Stimulated activated CD8-positive, alpha-beta memory T cell treated with anti-CD3 and anti-CD28 coated beads, Interleukin-7, amount 100 ng/mL, for 1 hour (primary cell): ENCODE results near the gene SSTR1.

ENCODE experiments used
- DNase-seq, 2 donors: peaks; one replicate each; pipeline ENCODE4 v3.0.0-alpha.2; 2020; ENCODE audit warnings: low read depth in 2 of 2

SSTR1 gene

DNA sequence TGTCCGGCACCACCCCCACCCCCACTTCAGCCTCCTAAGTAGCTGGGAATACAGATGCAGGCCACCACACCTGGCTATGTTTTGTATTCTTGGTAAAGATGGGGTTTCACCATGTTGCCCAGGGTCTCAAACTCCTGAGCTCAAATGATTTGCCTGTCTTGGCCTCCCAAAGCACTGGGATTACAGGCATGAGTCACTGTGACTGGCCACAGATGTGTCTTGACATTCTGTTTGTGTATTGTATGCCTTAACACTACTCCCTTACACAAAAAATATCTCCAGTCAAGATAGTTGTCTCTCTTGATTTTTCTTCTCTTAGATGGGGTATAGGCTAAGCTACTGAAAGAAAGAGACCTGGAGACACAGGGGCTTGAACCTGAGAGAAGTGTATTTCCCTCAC is 30.6 kb downstream of the SSTR1 start:
- DNase-seq, result no peak

DNA sequence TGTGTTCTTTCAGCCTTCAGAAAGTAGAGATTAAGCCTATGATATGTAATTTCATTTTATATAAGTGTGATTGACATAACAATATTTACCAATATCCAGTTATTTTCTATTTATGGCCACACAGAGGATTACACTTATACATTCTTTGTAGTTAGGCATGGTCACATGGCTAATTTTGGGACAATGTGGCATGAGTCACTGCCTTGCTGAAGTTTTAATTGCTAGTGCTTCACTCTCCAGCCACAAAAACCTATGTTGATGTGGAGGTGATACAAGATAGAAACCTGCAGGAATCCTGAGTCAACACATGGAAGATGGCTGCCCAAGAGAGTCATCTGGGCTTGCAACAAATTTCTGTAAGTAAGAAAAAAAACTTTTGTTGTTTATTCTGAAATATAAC is 31.2 kb downstream of the SSTR1 start:
- DNase-seq, result no peak

DNA sequence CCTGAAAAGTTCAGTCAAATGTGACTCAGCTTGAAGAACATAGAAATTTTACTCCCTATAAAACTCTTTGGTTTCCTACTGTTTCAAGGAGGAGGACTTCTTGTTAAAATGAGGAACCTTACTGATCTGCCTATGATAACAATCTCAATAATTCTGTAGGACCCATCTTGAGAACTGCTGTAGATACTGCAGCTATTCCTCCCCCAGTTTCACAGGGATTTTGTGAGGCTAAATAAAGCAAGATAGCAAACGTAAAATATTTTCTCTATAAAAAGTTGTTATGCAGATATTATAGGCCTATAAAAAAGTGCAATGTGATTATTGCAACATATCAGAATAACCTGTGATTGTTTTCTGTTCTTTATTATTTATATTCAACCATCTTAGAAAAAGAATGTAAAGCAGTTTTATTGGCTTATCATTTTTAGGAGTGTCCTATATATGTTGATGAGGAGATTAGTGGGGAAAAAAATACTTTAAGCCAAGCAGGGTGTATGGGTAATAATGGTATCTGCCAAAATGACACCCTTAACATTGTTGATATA is 36.1 kb downstream of the SSTR1 start:
- no peak for DNase-seq

DNA sequence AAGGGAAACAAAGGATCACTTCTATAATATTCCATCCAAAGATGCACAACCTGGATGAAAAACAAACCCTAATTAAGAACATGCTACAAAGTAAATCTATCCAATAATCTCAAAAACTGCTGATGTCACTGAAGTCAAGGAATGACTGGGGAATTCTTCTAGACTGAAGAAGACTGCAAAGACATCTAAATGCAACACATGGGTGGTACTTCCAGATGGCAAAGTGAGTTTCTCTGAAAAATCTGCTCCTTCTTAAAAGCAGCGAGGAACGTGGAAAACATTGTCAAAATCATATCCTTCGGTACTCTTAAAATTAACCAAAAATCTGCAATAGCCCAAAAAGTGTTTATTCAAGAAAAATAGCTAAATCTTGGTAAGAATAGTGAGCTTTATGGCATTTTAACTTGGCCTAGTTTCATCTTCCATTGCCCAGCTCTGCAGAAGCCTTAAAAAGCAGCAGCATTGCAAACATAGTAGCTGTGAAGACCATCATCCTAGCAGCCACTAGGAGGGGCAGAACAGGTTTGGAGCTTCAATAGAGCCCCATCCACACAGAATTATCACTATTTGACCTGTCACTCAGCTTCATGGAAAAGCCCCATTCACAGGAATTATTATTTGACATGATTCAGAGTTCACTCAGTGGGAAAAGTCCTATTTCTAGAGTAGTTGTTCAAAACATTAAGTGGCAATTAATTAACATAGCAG is 40.8 kb downstream of the SSTR1 start:
- DNase-seq, result no peak

DNA sequence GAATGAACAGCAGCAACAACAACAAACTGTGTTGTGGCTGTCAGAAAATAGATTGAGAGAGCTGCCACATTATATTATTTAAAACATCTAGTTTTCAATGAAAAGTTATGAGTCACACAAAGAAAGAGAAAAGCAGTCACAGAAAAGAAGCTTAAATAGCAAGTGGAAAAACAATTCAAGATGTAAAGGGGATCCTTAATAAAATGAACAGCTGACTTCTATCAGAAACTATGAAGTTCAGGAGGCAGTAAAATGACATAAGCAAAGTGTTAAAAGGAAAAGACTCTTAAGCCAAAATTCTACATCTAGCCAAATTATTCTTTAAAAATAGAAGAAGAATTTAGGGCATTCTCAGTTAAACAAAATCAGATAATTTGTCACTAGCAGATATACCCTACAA is 42.6 kb downstream of the SSTR1 start:
- no peak for DNase-seq

DNA sequence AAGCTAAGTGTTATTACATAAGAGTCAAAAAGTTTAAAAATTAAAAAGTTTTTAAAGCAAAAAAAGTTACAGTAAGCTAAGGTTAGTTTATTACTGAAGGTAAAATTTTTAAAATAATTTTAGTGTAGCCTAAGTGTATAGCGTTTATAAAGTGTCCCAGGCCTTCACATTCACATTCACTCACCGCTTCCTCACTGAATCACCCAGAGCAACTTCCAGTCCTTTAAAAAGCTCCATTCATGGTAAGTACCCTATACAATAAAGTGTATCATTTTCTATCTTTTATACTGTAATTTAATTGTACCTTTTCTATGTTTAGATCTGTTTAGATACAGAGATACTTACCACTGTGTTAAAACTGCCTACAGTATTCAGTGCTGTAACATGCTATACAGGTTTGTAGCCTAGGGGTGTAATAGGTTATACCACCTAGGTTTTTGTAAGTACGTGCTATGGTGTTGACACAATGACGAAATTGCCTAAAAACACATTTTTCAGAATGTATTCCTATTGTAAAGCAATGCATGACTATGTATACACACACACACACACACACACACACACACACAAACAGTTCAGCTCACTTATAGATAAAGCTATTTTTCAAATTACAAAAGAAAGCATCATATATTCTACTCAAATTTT is 44.5 kb downstream of the SSTR1 start:
- no peak for DNase-seq

DNA sequence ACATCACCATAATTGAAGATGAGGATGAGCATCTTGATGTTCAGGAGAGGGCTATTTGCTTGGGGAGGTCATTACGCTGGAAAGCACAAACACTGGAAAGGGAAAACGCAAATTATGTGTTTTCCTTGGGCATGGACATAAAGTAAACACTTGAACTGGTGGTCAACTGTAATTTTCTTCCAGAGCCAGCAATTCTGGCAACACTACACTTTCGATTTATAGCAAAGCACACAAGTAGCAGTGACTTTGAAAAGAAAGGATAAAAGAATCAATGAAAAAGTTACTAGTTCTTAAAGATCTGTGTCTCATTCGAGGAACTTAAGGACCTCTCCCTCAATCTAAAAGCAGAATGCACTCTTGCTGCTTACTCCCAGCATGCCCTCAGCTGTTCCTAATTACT is 46.0 kb downstream of the SSTR1 start:
- DNase-seq, result no peak

DNA sequence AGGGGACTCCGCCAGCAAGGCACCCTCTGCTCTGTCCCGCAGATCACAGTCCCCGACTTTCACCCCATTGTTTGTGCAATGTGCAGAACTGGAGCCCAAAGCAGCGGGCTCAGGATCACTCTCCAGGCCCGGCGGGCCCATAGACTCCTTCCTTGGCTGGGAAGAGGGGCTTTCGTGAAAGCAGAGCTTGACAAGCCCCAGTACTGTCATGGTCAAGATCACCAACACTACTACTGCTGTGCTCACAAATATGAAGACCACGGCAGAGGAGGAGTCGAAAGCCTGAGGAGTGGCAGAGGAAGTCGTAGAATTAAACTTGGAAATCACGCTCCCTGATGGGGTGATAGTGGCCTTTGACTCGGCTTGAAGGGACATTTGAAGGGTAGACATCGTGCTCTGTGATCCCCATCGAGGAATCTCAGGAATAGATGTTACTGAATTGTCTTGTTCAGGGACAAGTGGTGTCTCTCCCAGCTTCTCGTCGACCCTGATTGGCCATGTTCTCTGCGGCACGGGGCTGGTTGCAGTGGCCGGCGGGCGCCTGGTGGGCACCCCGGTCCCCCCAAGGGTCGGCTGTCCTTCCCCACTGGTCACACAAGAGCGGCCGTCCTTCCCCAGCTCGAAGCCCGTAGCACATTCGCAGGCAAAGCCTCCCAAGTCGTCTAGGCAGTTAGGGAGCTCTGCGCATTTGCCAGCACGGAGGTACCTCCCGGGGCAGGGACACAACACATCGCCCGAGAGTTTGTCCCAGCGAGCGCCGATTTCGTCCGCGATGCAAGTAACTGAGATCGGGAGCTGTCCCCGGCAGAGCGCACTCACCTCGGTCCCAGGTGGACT is 47.1 kb downstream of the SSTR1 start:
- DNase-seq, result no peak

DNA sequence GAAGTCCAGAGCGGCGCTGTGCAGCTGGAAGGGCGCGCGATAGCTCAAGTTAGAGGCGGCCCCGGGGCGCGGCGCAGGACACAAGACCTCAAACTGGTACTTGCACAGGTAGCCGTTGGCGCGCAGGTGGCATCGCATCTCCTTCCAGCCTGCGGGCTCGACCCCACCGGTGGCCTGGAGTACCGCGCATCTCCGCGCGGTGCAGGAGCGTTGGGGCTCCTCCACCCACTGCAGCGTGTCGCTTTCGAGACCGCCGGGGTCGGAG is 47.6 kb downstream of the SSTR1 start:
- DNase-seq, result no peak

DNA sequence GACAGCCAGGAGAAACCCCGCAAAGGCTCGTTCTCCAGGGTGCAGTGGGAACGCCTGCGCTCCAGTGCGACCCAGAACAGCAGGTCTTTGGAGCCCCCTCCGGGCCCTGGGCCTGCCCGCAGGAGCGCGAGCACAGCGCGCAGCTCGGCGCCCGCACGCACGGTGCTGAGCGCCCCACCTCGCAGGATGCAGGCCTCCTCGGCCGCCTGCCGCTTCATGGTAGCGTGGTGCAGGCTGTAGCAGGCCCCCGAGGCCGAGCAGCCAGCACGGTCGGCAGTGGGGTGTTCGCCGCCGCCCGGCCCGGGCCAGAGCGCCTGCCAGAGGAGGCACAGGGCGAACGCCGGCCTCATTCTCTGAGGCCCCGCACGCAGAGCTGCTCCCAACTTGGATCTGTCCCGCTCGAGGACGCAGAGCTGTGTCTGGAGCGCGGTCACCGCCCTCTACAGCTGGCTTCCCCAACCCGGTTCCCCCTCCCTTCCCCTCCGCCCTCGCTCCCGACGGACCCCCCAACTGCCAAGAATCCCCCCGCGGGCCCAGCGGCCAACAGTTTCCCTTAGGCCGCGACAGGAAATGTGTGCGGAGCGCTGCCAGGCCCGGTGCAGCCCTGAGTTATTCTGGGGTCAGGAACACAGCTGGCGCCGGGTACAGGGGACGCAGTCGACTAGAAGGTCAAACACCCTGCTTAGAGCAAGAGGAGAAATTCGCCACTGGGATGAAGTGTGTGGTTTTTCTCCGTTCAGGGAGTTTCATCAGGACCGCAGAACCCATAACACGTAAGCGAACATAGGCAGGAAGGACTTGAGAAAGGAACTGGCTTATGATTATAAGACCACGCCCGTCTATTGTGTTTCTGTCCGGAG is 48.2 kb downstream of the SSTR1 start, which contains the start of gene CLEC14A:
TSS of gene CLEC14A (minus strand) at position 421 of the 860 bp plus-strand sequence. CDS start at position 350, 71 bp downstream.
- DNase-seq, result no peak

DNA sequence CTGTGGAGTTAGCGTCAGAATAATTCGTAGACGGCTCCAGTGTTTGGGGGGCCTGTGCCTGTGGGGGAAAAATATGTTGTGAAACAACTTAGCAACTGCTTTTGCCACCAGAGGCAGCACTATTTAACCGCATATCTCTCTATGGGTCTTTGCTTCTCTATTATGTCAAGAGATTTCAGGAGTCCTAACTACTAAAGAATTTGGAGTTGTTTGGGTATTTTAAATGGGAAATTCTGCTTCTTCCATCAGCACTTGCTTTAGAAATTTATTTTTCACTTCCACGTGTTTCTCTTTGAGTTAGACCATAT is 48.8 kb downstream of the SSTR1 start:
- no peak for DNase-seq

DNA sequence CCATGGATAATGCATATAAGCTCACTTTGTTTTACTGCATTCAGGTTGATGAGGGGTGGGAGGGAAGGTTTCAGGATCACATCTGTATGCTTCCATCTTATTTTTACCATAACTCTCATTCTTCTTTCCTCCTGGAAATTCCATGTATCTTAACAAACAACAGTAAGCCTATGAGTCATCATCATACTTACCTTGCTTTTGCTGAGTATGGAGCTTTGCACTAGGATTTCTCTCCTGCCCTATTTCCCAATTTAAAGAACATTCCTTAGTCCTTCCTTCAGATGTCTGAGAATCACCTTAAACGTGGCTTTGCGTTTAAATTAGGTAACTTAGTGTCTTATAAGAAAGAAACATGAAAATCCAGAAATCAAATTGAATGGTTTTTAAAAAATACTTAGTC is 49.8 kb downstream of the SSTR1 start:
- DNase-seq, result no peak

DNA sequence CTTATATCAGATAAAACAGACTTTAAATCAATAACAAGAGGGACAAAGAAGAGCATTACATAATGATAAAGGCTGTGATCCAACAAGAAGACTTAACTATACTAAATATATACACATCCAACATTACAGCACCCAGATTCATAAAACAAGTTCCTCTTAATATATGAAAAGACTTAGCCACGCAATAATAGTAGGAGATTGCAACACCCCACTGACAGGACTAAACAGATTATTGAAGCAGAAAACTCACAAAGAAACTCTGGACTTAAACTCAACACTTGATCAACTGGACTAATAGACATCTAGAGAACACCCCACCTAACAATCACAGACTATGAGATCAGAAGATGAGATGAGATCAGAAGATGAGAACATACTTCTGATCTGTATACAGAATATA is 53.9 kb downstream of the SSTR1 start:
- no peak for DNase-seq
